ENCODE measurements around the gene CDR2.
A peak's percentile ranks its signal among the peaks of the same experiment; 100 is the strongest.
"Not testable (repeated sequence)": the region's sequence is repeated elsewhere in the genome, so short reads cannot be mapped to it uniquely, and the experiment has no call there.

CDR2 gene

DNA sequence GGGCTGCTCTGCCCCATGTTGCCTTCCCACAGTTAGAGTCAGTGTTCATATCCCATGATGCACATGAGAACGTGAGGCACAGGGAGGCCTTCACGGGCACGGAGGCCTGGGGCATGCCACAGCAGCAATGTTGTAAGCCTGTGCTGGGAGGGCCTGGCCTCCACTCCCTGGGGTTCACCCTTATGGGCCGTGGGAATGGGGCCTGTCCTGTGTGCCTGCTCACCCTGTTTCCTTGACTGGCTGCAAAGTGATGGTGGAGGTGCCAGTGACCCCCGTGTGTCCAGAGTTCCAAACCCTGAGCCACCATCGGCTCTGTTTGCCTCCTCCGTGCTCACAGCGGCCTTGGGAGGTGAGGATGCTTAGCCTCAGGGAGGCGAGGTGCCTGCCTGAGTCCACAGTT is 67.6 kb downstream of the CDR2 start:
- no peak for DNase-seq (ENCODE audit: insufficient read length, low spot score)
- TF ChIP-seq POLR2A (IDR thresholded peaks at IDR 0.05; ENCODE audit: low read depth, low read length), result no peak
- FAIRE-seq, result no peak

DNA sequence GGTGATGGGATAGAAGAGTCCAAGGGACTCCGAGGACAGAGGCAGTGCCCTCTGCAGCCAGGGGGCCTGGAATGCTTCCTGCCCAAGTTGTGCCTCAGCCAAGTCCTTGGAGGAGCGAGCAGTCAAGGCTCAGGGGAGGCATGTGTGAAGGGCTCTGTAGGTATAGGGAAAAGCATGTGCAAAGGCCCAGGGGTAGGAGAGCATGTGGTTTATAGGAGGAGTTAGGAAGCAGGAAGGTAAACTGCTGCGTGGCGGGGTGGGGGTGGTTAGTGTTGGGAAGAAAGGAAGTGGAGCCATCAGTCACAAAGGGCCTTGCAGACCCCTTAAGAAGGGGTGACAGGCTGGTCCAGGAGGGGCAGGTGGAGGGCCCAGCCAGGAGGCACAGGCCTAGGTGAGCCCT is 70.0 kb downstream of the CDR2 start:
- TF ChIP-seq POLR2A (IDR thresholded peaks at IDR 0.05; ENCODE audit: low read depth, low read length), result no peak
- DNase-seq (ENCODE audit: insufficient read length, low spot score) (no peak), FAIRE-seq (no peak)

DNA sequence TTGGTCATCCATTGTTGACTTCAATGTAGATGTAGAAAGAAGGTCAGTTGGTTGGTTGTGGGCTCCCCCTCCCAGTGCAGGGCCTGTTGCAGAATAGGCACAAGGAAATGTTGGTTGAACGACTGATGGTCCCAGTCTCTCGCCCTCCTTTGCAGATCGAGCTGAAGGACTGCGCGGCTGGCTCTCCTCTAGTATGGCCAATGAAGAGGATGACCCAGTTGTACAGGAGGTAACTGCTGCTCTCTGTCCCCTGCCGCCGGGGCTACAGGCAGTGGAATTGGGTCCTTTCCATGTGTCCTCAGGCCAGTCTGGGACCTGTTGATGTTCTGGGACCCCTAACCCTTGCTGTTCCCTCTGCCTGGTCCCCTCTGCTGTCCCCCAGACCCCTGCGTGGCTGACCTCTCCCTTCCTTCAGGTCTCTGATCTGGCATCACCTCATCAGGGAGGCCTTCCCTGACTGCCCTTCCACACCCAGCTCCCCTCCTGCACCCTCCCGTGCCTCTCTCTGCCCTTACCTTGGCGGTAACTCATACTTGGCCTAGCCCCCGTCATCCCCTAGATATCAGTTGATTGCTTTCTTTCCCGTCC is 71.5 kb downstream of the CDR2 start:
- no peak for FAIRE-seq

DNA sequence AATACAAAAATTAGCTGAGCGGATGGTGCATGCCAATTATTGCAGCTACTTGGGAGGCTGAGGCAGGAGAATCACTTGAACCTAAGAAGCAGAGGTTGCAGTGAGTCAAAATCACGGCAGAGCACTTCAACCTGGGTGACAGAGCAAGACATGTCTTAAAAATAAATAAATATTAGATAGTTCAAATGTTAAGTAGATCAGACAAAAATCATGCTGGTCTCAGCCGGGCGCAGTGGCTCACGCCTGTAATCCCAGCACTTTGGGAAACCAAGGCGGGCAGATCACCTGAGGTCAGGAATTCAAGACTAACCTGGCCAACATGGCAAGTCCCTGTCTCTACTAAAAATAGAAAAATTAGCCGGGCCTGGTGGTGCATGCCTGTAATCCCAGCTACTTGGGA is 73.0 kb downstream of the CDR2 start:
- not testable (repeated sequence) for FAIRE-seq

More for the DNA sequence above, 71.5 kb downstream of the CDR2 start:
- DNase-seq (ENCODE audit: insufficient read length, low spot score), result no peak
- TF ChIP-seq POLR2A (IDR thresholded peaks at IDR 0.05; ENCODE audit: low read depth, low read length), result no peak

DNA sequence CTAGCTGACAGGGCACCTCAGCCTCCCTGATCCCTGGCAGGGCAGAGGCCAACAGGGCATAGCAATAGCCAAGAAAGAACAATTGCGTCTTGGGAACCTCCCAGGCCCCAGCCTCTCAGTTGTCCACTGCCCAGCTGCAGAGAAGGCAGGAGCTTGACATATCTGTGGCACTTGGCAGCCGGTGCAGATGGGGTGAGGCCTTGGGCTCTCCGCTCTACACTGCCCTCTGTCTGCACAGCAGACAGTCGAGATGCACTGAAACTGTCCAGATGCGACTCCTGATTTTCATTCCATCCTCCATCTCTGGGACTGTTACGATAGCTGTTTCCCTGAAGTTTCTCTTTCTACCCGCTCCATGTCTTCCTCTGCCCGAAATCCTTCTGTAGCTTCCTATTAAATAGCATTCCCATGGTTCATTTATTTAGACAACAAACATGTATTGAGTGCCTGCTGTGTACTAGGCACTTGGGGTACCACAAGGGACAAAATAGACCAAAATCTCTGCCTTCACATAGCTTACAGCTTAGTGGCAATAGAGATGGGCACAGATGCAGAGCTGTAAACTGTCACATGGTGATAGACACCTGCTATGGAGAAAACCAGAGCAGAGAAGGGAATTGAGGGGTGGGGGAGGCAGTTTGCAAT is 73.9 kb downstream of the CDR2 start:
- DNase-seq (ENCODE audit: insufficient read length, low spot score), result peak; percentile 69
- FAIRE-seq, result no peak
- TF ChIP-seq POLR2A (IDR thresholded peaks at IDR 0.05; ENCODE audit: low read depth, low read length), result no peak

More for the DNA sequence above, 73.0 kb downstream of the CDR2 start:
- DNase-seq (ENCODE audit: insufficient read length, low spot score), result not testable (repeated sequence)

DNA sequence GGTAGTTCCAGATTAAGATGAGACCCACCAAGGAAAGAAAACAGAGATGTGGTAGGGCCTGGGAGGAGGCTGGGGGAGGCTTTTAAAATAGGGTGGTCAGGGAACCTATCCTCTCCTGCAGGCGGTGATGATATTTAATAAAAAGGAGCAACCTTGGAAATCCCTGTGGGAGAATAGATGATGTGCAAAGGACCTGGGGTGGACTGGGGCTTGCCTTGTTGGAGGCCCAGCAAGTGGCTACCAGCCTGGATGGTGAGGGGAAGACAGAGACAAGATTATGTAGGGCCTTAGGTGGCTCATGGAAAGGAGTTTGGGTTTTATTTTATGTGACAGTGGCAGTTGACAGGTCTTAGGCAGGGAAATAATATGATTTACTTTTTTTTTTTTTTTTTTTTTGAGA is 75.4 kb downstream of the CDR2 start:
- no peak for TF ChIP-seq POLR2A (IDR thresholded peaks at IDR 0.05; ENCODE audit: low read depth, low read length)
- FAIRE-seq, result no peak
- no peak for DNase-seq (ENCODE audit: insufficient read length, low spot score)

DNA sequence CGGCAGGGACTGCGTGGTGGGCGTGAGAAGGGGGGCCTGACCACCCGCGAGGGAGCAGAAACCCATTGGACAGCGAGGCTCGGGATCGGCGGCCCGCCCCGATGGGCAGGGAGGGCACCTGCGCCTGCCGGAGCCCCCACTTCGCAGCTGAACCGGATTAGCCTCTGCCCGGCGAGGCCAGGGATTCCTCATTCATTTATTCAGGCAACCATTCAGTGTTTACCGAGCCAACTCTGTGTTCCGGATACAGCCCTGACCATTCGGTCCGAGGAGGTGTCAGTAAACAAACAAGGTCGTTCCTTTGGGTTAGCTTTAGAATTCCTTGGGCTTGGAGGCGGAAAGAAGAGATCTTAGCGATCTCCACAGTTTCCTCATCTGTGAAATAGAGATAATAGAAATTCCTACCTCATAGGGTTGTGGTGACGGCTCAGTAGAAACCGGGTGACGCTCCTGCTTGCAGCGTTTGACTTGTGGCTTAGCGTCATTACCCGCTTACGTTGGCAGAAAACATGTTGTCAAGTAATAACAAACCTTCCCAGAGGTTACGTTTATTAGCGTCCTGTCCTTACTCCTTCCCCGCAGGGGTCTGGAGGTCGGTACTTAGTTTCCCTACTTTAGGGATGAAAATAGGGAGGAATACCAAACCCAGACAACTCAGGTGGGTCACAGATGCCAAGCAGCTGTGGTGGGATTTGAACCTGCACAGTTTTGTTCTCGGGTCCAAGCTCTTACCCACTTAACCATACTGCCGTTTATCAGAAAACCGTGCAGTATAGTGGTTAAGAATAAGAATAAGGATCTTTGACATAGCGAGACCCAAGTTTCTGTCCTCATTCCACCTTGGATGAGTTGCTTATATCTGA is 76.3 kb downstream of the CDR2 start:
- no peak for TF ChIP-seq POLR2A (IDR thresholded peaks at IDR 0.05; ENCODE audit: low read depth, low read length)
- FAIRE-seq (peak; percentile 79), DNase-seq (ENCODE audit: insufficient read length, low spot score) (peak; percentile 81)

DNA sequence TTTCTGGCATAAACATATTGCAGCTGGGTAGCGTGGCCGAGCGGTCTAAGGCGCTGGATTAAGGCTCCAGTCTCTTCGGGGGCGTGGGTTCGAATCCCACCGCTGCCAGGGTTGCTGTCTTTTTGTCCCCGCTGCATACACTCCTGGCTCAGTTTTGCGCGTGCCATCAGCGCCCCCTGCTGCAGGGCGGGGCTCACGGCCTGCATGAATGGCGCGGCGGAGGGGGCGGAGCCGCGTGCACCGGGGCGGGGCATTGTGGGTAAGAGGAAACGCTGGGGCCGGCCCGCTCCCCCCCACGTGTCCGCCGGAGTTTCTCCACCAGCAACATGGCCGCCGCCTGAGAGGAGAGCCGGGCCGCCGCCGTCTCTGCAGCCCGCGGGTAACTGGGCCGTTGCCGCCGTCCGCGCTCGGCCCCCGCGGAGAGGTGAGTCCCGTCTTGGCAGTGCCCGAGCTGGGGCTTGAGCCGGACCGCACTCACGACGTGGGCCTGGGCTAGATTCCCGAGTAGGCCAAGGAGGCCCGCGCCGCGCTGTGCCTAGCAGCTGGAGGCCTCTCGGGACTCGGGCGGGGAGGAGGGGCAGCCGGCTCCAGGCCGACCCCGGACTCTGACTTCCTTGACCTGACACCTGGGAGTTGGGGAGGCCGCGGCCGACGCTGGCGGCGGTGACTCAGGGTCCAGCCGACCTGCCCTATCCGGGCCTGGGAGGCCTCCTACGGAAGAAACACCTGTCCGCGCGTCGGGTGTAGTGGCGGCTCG is 77.1 kb downstream of the CDR2 start, which contains the start of gene POLR3E:
Gene POLR3E, plus strand, starts transcription at position 296 of the 757 bp plus-strand sequence. CDS start 5,560 bp downstream, outside the sequence.
- DNase-seq (ENCODE audit: insufficient read length, low spot score) (peak; percentile 86), FAIRE-seq (no peak)
- TF ChIP-seq POLR2A (IDR thresholded peaks at IDR 0.05; ENCODE audit: low read depth, low read length), result peak; percentile 52

DNA sequence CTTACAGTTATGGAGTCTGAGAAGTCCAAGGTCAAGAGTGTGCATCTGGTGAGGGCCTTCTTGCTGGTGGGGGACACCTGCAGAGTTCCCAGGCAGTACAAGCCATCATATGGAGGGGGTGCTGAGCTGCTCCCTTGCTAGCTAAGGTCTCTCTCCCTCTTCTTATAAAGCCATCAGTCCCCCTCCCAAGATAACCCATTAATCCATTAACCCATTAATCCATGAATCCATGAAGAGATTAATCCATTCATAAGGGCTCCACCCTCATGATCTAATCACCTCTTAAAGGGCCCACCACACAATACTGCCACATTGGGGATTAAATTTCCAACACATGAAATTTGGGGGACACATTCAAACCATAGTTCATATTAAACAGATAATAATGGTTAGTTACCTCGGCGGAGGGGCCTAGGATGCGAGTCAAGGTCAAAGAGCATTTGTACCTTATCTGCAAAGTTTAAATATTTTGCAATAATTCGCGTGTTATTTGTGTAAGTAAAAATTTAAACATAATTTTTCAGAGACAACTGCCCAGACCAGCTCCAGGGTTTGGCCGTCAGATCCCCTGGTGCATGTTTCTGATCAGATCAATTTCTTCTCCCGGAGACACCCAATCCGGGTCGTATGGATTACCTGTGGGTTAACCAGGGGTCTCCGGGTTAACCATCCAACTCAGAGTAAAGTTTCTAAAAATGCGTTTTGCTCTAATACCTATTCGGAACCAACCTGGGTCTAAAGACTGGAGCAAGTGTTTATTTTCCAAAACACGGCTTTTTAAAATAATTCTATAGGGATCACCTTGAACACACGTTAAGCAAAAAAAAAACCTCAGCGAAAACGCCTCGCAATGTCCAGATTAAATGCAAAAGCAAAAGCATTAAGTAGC is 78.0 kb downstream of the CDR2 start:
- FAIRE-seq, result no peak
- peak; percentile 34 for DNase-seq (ENCODE audit: insufficient read length, low spot score)
- TF ChIP-seq POLR2A (IDR thresholded peaks at IDR 0.05; ENCODE audit: low read depth, low read length), result no peak

Measured in H54 (cell line).